ENCODE data around the gene TRAPPC3L. TPM values are rescaled to one million over a fixed set of nuclear protein-coding genes. Genes with fewer than 3 reads are reported as not detected.

The TRAPPC3L gene
- total and polyA plus RNA-seq, 9 of the 15 experiments (the other 6 are each of a cell fraction or from before 2014, with no cell fraction given), result not detected

DNA sequence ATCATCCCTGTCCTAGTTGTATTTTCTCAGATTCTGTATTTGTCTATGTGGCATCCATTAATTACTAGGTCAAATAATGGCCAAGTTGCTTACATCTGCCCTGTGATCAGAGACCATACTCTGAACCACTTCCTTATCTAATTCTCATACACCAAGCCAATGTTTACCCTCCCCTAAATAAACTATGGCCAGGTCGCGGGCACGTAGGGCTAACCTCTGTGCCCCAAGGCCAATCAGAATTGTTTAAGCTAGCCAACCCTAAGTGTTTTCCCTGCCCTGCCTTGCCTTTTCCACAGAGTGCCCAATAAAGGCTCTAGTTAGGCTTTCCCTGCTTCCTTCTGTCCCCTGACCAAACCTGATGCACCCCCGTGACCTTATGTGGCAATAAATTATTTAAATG is 5.3 kb upstream of the TRAPPC3L start:
- no peak for DNase-seq (ENCODE audit: extremely low read depth in 1 of 4, low spot score in 3 of 4)
- Histone ChIP-seq H2AFZ (ENCODE audit: low read depth, low read length) (peak overlapping the region; percentile 76), H3K79me2 (ENCODE audit: control insufficient read depth, insufficient read depth, low read length) (no peaks in the 10 kb centered on the region), H3K27ac (ENCODE audit: extremely low read depth, low read depth, low read length) (no peak overlapping the region), H3K27me3 (ENCODE audit: control insufficient read depth in 2 of 2, insufficient read depth in 2 of 2, low read length in 2 of 2) (peaks cover 8 to 10% of the 10 kb centered on the region in 2 experiments; a peak in 3 of 5 replicates), H3K4me3 (no peak overlapping the region), H3K36me3 (ENCODE audit: control insufficient read depth, insufficient read depth, low read length) (no peaks in the 10 kb centered on the region), H4K20me1 (replicated peaks; ENCODE audit: control insufficient read depth, insufficient read depth, low read length) (no peaks in the 10 kb centered on the region), H3K4me2 (ENCODE audit: insufficient read depth, low read length) (no peak overlapping the region), H3K4me1 (replicated peaks in 1 of 2; ENCODE audit: control insufficient read depth in 2 of 2, insufficient read depth in 2 of 2, low read length in 2 of 2) (peaks cover 2 to 4% of the 10 kb centered on the region in 2 experiments; a peak in 1 of 5 replicates), H3K9me1 (ENCODE audit: control insufficient read depth, insufficient read depth, low read length) (no peaks in the 10 kb centered on the region), H3K9me3 (replicated peaks; ENCODE audit: control insufficient read depth, insufficient read depth, low read depth, low read length) (no peaks in the 10 kb centered on the region), H3K9ac (ENCODE audit: insufficient read depth in 1 of 2, low read depth in 2 of 2, low read length in 2 of 2) (no peak overlapping the region)
- intact Hi-C loops (cut with micrococcal nuclease) (no loop called here), in situ Hi-C loops (cut with MboI) (loop anchor here (10.0 kb wide), 1 partner anchor 266 kb away; no protein-coding TSS in a partner anchor)
- POLR2A ChIA-PET, result interaction anchor here (0.6 to 1.2 kb wide), 2 partner anchors 18 to 30 kb away, joined by 3 to 6 read pairs; no protein-coding TSS in a partner anchor
- TF ChIP-seq ZNF354B (CRISPR knock-in tag; IDR thresholded peaks at IDR 0.05) (no peak), SLC30A9 (CRISPR knock-in tag; IDR thresholded peaks at IDR 0.05) (no peak), MCM3 (IDR thresholded peaks at IDR 0.05) (no peak), RAD51 (IDR thresholded peaks at IDR 0.05; ENCODE audit: borderline replicate concordance, low read depth) (no peak), U2AF2 (optimal IDR thresholded peaks at IDR 0.05; ENCODE audit: low read depth, low read length) (no peak), ZNF282 (CRISPR knock-in tag; IDR thresholded peaks at IDR 0.05) (no peak), CHD1 (IDR thresholded peaks at IDR 0.05; ENCODE audit: low read length) (no peak), TCF3 (CRISPR knock-in tag; IDR thresholded peaks at IDR 0.05) (no peak), KDM5B (IDR thresholded peaks at IDR 0.05; ENCODE audit: insufficient replicate concordance, low read depth, low read length) (no peak), THRAP3 (IDR thresholded peaks at IDR 0.05; ENCODE audit: borderline replicate concordance) (no peak)
- TF ChIP-seq, protein P1, sequence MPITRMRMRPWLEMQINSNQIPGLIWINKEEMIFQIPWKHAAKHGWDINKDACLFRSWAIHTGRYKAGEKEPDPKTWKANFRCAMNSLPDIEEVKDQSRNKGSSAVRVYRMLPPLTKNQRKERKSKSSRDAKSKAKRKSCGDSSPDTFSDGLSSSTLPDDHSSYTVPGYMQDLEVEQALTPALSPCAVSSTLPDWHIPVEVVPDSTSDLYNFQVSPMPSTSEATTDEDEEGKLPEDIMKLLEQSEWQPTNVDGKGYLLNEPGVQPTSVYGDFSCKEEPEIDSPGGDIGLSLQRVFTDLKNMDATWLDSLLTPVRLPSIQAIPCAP (CRISPR knock-in tag; IDR thresholded peaks at IDR 0.05; ENCODE audit: borderline replicate concordance), result no peak
- TF ChIP-seq, protein P2, sequence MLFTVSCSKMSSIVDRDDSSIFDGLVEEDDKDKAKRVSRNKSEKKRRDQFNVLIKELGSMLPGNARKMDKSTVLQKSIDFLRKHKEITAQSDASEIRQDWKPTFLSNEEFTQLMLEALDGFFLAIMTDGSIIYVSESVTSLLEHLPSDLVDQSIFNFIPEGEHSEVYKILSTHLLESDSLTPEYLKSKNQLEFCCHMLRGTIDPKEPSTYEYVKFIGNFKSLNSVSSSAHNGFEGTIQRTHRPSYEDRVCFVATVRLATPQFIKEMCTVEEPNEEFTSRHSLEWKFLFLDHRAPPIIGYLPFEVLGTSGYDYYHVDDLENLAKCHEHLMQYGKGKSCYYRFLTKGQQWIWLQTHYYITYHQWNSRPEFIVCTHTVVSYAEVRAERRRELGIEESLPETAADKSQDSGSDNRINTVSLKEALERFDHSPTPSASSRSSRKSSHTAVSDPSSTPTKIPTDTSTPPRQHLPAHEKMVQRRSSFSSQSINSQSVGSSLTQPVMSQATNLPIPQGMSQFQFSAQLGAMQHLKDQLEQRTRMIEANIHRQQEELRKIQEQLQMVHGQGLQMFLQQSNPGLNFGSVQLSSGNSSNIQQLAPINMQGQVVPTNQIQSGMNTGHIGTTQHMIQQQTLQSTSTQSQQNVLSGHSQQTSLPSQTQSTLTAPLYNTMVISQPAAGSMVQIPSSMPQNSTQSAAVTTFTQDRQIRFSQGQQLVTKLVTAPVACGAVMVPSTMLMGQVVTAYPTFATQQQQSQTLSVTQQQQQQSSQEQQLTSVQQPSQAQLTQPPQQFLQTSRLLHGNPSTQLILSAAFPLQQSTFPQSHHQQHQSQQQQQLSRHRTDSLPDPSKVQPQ (CRISPR knock-in tag; IDR thresholded peaks at IDR 0.05; ENCODE audit: borderline replicate concordance), result no peak
- TF ChIP-seq, protein P3, sequence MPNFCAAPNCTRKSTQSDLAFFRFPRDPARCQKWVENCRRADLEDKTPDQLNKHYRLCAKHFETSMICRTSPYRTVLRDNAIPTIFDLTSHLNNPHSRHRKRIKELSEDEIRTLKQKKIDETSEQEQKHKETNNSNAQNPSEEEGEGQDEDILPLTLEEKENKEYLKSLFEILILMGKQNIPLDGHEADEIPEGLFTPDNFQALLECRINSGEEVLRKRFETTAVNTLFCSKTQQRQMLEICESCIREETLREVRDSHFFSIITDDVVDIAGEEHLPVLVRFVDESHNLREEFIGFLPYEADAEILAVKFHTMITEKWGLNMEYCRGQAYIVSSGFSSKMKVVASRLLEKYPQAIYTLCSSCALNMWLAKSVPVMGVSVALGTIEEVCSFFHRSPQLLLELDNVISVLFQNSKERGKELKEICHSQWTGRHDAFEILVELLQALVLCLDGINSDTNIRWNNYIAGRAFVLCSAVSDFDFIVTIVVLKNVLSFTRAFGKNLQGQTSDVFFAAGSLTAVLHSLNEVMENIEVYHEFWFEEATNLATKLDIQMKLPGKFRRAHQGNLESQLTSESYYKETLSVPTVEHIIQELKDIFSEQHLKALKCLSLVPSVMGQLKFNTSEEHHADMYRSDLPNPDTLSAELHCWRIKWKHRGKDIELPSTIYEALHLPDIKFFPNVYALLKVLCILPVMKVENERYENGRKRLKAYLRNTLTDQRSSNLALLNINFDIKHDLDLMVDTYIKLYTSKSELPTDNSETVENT (CRISPR knock-in tag; IDR thresholded peaks at IDR 0.05), result no peak
- no peak for FAIRE-seq
- 19% methylated on average over 4 of the region's 4 CpGs for WGBS (ENCODE audit: insufficient coverage, low coverage, missing lambda C conversion rate)
- no peak for ATAC-seq
- CTCF ChIA-PET (ENCODE audit: low intra/inter-chr PET ratio), result no interaction called here
- BruUV-seq (replicated peaks), result no TSS peak
